GM19023 (cell line): ENCODE data around the gene ZFPM1.

Experiments
- ATAC-seq: cut with Tn5 transposase; IDR thresholded peaks from one replicate; pipeline ENCODE4 v1.9.1; 2021; ENCODE audit warnings: mild to moderate bottlenecking, moderate library complexity; ENCODE audit not compliant: unreplicated experiment

Gene ZFPM1

DNA sequence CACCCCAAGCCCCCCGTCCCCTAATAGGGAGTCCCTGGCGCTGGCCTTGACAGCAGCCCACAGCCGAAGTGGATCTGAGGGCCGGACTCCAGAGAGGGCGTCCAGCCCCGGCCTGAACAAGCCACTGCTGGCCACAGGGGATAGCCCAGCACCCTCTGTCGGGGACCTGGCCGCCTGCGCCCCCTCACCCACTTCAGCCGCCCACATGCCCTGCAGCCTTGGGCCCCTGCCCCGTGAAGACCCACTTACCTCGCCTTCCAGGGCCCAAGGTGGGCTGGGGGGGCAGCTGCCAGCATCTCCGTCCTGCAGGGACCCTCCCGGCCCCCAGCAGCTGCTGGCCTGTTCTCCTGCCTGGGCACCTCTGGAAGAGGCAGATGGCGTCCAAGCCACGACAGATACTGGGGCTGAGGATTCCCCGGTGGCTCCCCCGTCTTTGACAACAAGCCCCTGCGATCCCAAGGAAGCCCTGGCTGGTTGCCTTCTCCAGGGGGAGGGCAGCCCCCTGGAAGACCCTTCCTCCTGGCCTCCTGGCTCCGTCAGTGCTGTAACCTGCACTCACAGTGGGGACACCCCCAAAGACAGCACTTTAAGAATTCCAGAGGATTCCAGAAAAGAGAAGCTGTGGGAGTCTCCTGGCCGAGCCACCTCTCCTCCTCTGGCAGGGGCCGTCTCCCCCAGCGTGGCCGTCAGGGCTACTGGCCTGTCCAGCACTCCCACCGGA, 19.3 kb upstream of the ZFPM1 start:
- no peak for ATAC-seq

DNA sequence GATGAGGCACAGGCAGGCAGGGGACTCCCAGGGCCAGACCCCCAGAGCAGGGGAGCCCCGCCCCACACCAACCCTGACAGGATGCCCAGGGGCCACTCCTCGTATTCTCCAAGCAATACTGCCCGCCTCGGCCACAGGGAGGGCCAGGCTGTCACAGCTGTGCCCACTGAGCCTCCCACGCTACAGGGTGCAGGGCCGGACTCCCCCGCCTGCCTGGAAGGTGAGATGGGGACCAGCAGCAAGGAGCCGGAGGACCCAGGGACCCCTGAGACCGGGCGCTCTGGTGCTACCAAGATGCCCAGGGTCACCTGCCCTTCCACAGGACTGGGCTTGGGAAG, 18.8 kb upstream of the ZFPM1 start:
- ATAC-seq, result no peak

DNA sequence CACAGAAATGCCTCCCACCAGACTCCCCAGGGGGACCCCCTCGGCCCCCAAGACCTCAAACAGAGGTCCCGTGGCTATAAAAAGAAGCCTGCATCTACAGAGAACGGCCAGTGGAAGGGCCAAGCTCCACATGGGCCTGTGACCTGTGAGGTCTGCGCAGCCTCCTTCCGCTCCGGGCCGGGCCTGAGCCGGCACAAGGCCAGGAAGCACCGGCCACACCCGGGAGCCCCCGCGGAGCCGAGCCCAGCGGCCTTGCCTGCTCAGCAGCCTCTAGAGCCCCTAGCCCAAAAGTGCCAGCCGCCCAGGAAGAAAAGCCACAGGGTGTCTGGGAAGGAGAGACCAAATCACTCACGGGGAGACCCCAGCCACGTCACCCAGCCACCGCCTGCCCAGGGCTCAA, 18.3 kb upstream of the ZFPM1 start:
- no peak for ATAC-seq

DNA sequence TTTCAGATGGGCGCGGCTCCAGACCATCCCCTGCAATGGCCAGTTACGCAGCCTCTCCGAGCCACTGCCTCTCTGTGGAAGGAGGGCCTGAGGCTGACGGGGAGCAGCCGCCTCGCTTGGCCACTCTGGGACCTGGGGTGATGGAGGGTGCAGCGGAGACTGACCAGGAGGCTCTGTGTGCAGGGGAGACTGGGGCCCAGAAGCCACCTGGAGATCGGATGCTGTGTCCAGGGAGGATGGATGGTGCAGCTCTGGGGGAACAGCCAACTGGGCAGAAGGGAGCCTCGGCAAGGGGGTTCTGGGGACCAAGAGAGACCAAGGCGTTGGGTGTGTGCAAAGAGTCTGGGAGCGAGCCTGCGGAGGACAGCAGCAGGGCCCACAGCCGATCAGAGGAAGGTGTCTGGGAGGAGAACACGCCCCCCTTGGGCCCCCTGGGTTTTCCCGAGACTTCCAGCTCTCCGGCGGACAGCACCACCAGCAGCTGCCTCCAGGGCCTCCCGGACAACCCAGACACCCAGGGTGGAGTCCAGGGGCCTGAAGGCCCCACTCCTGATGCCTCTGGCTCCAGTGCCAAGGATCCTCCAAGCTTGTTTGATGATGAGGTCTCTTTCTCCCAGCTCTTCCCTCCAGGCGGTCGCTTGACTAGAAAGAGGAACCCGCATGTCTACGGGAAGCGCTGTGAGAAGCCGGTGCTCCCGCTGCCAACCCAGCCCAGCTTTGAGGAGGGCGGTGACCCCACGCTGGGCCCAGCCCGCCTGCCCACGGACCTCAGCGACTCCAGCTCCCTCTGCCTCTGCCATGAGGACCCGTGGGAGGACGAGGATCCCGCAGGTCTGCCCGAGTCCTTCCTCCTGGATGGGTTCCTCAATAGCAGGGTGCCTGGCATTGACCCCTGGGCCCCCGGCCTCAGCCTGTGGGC, 17.4 kb upstream of the ZFPM1 start:
- ATAC-seq, result no peak

DNA sequence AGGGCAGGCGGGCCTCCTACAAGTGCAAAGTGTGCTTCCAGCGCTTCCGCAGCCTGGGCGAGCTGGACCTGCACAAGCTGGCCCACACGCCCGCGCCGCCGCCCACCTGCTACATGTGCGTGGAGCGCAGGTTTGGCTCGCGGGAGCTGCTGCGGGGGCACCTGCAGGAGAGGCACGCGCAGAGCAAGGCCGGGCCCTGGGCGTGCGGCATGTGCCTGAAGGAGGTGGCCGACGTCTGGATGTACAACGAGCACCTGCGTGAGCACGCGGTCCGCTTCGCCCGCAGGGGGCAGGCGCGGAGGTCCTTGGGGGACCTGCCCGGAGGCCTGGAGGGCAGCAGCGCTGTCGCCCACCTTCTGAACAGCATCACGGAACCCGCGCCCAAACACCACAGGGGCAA, 16.3 kb upstream of the ZFPM1 start:
- no peak for ATAC-seq

DNA sequence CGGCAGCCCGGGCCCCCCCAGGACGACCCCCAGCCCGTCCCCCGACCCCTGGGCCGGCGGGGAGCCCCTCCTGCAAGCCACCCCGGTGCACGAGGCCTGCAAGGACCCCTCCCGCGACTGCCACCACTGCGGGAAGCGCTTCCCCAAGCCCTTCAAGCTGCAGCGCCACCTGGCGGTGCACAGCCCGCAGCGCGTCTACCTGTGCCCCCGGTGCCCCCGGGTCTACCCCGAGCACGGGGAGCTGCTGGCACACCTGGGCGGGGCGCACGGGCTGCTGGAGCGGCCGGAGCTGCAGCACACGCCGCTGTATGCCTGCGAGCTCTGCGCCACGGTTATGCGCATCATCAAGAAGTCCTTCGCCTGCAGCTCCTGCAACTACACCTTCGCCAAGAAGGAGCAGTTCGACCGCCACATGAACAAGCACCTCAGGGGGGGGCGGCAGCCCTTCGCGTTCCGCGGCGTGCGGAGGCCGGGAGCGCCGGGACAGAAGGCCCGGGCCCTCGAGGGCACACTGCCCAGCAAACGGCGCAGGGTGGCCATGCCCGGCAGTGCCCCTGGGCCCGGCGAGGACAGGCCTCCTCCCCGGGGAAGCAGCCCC, 15.6 kb upstream of the ZFPM1 start:
- no peak for ATAC-seq

DNA sequence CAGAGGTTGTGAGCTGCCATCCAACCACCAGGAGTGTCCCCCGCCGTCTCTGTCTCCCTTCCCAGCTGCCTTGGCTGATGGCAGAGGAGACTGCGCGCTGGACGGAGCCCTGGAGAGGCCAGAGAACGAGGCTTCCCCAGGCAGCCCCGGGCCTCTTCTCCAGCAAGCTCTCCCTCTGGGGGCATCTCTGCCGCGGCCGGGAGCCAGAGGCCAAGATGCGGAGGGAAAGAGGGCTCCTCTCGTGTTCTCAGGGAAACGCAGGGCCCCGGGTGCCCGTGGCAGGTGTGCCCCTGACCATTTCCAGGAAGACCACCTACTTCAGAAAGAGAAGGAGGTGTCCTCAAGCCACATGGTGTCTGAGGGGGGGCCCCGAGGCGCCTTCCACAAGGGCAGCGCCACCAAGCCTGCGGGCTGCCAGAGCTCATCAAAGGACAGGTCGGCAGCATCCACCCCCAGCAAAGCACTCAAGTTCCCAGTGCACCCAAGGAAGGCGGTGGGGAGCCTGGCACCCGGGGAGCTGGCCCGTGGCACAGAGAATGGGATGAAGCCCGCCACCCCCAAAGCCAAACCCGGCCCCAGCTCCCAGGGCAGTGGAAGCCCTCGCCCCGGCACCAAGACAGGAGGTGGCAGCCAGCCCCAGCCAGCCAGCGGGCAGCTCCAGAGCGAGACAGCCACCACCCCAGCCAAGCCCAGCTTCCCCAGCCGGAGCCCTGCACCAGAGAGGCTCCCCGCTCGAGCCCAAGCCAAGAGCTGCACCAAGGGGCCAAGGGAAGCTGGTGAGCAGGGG, 14.8 kb upstream of the ZFPM1 start:
- no peak for ATAC-seq

DNA sequence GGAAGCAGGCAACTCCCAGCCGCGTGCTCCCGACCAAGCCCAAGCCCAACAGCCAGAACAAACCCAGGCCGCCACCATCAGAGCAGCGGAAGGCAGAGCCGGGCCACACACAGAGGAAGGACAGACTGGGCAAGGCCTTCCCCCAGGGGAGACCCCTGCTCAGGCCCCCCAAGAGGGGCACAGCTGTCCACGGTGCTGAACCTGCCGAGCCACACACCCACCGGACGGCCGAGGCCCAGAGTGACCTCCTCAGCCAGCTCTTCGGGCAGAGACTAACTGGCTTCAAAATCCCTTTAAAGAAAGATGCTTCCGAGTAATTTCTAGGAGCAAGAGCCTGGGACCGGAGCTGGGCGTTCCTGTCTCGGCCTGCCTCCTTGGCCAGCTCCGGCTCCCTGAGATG, 14.1 kb upstream of the ZFPM1 start:
- ATAC-seq, result no peak

DNA sequence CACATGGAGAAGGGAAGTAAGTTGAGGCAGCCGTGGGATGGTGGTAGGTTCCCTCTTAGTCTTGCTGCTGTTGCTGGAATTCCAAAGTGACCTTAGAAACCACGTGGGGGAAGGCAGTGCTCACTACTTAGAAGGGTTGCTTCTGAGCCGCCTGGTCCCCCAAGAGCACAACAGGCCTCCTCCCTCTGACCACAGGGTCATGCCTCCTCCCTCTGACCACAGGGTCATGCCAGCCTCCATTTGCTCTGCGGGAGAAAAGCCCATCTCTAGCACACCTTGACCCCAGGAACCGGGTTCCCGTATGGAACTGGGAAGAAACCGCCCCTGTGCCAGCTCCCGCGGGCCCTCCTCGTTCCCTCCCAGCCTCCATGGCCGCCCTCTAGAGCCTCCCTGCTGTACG, 13.4 kb upstream of the ZFPM1 start:
- ATAC-seq, result no peak

DNA sequence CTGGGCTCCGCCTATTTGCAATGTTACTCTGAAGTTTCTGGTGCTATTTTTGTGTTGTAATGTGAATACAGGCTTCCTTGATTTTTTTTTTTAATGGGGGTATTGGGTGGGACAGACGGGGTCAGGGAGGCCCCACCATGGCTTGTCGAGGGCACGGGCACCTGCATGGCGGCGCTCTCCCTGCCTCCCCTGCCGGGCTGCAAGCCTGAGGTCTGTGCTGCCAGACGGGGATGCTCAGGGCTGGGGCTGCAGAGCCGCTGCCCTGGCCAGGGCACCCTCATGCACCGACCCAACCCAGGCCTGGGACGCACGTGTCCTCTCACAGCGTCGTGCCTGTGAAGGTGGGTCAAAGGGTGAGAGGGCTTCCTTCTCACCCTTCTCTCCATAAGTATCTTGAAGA, 13.0 kb upstream of the ZFPM1 start:
- ATAC-seq, result no peak

DNA sequence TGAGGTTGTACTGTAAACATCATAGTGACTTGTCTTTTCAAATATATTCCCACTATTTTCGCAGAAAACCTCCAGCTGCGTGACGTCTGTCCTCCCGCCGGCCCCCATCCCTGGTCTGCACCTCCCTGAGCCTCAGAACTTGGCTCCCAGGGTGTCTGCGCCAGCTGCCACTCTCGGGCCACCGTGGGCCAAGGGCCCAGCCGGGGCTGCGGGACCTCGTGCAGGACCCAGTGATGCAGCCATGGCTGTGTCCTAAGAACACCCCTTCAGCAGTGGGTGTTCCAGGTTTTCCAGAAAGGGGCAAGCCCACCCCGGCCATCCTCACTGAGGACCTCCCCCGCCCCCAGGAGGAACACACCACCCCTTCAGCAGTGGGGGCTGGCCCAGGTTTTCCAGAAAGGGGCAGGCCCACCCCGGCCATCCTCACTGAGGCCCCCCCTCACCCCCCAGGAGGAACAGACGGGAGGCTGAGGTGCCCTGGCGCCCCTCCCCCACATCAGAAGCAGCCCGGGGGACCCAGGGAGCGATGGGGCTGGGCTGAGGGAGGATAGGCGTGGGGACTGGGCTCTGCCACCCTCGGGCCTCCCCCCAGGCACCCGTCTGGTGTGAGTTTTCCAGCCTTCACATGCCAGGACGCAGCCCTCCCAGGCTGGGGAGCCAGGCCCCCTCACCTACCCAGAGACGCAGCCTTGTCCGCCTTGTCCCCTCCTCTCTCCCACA, 12.2 kb upstream of the ZFPM1 start:
- ATAC-seq, result no peak

DNA sequence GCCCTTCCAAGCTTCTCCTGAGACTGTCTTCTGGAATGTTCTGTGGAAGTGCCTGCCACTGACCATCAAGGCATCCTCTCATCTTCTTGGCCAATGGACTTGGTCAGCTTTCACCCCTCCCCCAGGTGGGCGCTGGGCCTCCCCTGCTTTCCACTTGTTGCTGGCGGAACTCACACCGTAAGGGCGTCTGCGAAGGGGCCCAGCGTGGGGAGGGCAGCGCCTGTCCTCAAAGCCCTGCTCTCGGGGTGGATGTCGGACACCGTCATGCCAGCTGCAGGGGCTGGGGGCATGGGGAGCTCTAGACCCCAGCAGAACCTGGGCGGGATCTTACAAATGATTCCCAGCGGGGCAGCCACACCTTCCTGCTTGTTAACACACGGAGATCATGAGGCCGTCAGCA, 11.6 kb upstream of the ZFPM1 start:
- ATAC-seq, result no peak

DNA sequence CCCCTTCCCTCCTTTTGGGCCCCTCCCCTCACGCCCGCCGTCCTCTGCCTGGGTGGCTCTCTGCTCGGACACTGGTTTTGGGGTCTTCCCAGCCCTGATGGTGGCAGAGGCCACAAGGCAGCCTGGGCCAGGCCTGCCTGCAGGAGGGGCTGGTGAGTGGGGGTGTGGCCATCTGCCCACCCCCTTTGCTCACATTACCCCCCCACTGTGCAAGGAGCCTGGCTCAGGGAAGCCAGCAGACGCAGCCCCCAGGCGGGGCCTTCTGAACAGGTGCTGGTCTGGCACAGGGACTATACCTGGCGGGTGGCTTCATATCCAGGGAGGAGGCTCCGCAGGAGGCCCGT, 10.7 kb upstream of the ZFPM1 start:
- no peak for ATAC-seq

DNA sequence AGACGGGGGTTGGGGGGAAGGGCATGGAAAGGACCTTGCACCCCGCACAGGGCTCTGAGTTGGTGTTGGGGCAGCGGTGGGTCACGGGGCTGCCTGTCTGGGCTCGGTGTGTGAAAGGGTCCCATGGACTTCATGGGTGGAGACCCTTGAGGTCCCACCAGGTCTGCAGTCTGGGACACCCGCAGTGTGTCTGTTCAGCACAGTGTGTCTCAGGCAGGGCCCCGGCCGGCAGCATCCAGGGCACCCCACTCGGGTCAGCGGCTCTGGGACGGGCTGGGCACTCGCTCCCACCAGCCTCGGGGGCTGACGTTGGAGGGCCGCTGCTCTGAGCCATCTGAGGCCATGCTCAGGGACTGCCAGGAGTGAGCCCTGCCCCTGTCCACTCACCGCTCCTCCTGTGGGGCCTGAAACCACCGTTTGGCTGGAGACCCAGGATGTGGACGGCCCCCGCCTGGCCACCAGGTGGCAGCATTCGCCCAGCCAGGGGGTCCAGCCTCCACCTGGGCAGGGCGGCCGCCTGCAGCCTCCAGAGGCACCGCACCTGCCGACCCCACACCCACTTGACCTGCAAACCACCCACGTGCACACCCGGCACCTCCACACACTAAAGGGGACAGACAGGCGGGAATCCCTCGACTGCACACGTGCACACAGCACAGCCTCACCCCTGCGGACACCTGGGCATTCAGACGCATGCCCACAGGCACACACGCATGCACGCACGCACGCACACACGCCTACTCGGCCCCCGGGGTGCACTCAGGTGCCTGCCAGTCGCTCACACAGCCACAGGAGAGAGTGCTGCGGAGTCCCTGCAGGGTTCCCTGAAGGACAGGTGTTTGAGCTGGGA, 10.1 kb upstream of the ZFPM1 start:
- ATAC-seq, result peak; percentile 59

DNA sequence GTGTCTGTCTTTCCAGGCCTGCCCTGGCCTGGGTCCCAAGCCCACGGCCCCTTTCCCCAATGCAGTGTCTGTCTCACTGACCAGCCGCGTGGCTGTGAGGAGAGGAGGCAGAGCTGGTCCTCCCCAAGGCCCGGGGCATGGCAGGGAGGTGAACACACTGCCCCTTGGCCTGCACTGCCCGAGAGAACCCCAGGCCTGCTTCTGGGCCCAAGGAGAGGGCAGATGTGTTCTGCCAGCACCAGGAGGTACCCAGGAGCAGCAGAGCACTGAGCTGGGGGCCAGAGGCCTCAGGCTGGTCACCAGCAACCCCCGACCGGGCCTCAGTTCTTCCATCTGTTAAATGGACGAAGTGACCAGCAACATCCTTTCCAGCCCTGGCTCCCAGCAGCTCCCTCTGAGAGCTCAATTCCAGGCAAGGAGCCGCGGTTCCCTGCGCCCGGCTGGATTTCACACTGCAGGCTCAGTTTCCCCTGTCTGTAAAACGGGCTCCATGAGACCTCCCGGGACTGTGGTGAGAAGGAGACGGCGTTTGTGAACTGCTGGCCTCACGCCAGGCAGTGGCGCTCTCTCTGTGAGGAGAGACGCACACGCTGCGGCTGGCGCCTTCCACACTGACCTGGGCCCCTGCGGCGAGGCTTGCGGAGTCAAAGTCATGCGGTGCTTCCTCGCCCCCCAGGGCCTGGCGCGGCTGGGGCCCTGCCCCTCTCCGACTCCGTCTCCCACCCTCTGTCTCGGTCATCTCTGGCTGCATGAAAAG, 8.1 kb upstream of the ZFPM1 start:
- ATAC-seq, result no peak

DNA sequence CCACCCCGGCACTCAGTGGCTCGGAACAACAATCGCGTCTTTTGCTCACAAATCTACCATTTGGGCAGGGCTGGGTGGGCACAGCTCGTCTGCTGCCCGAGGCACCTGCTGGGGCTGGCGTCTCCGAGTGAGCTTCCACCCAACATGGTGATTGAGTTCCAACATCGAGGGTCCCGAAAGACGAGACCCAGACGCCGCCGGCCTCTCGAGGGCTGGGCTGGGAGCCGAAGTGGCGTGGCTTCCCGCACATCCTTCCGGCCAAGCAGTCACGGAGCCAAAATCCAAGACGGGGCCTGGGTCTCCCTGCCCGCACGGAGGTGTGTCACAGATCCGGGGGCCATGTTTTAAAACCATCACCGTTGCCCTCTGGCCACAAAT, 7.5 kb upstream of the ZFPM1 start:
- ATAC-seq, result no peak

DNA sequence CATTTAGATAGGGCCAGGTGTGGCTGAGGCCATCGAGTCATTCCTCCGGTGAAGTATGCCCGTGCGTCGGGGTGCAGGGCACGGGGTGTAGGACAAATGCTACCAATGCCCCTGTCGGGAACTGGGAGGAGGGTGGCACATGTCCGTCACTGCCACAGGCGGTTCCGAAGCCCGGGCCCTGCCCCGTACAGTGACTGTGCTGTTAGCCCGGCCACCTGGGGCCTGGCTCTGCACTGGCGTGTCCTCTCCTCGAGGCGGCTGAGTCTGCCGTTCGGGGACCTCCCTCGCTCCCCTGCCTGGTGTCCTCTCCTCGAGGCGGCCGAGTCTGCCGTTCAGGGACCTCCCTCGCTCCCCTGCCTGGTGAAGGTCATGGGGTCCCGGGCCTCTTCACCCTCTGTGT, 7.0 kb upstream of the ZFPM1 start:
- no peak for ATAC-seq

DNA sequence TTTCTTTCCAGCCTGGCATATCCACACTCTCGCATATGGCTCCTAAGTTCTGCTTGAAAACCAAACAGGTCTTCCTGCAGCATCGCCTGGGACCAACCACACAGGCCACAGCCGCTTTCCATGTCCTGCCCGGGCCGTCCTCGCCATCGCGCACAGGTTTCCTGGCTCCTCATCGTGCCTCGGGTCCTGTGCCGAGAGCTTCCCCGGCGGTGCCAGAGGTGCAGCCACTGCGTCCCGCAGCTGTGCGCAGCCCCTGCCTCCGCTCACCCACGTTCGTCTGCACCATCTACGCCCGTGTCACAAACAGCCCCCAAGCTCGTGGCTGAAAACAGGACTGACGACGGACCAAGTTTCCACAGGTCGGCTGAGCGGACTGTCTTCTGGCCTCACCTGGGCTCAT, 6.3 kb upstream of the ZFPM1 start:
- no peak for ATAC-seq

DNA sequence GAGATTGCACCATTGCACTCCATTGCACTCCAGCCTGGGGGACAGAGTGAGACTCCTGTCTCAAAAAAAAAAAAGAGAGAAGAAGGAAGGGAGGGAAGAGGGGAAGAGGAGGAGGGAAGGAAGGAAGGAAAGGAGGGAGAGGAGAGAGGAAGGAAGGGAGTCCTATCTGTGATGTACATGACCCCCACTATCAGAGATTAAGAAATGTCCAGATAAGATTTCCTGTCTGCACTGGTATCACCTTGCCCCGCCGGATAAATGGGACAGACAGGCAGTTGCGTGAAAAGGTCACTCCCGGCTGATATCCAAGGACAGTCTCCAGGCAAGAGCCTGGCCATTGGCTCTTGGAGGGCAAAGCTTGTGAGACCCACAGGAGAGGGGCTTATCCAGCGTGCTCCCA, 5.2 kb upstream of the ZFPM1 start:
- no peak for ATAC-seq
